Measurements from ENCODE around the gene SSTR5.

SSTR5 gene

GRCh38 chr16:1072526-1073261 is at the start of gene SSTR5:
SSTR5 (plus strand) TSS chr16:1072747; CDS start chr16:1078869, 6,122 bp downstream.
- no peak for DNase-seq (ENCODE audit: low read depth)

- no peak for DNase-seq (ENCODE audit: low read depth)
These were observed 48.4 kb upstream of the SSTR5 start for GRCh38 chr16:1024138-1024537.

DNA sequence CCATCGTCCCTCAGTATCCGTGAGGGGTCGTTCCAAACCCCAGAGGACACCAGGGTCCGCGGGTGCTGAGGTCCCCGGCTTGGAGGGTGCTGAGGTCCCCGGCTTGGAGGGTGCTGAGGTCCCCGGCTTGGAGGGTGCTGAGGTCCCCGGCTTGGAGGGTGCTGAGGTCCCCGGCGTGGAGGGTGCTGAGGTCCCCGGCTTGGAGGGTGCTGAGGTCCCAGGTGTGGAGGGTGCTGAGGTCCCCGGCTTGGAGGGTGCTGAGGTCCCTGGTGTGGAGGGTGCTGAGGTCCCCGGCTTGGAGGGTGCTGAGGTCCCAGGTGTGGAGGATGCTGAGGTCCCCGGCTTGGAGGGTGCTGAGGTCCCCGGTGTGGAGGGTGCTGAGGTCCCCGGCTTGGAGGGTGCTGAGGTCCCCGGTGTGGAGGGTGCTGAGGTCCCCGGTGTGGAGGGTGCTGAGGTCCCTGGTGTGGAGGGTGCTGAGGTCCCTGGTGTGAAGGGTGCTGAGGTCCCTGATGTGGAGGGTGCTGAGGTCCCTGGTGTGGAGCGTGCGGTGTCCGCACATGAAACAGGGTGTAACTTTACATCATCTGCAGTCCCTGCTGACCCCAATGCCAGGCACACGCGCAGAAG is 47.3 kb upstream of the SSTR5 start:
- DNase-seq (ENCODE audit: low read depth), result peak; percentile 40

- DNase-seq (ENCODE audit: low read depth), result no peak
These were observed 46.3 kb upstream of the SSTR5 start for GRCh38 chr16:1026057-1026783.

- peak; percentile 6 for DNase-seq (ENCODE audit: low read depth)
These were observed 45.6 kb upstream of the SSTR5 start for GRCh38 chr16:1026784-1027500.

DNA sequence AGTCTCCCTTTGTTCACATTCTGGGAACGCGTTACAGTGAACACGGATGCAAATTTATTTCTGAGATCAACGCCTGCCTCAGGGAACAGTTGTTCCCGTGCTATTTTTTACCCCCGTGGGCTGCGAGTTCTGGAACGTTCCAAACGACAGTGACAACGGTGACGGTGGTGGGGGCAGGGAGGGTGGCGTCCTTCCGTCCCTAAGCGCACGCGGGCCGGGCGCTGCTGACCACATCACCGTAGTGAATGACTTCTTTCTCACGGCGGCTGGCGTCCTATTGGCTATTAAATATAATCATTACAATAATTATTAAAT is 45.1 kb upstream of the SSTR5 start:
- no peak for DNase-seq (ENCODE audit: low read depth)

DNA sequence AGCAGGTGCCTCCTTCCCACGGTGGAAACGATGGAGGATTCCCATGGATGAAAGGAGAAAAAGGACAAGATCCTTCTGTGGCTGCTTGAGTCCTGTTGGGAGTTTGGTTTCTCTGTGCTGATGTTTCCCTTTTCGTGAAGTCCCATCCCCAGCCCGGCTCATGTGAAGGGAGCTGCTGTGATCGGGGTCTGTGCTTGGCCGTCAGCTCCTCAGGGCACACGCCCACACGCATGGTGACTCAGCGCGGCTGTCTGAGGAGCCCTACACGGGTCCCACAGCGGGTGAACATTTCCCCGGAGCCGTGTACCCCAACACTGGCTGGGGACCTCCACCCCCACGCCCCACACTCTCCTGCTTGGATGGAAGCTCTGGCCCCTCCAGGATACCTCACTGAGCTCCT is 44.5 kb upstream of the SSTR5 start:
- DNase-seq (ENCODE audit: low read depth), result no peak

- DNase-seq (ENCODE audit: low read depth), result no peak
These were observed 43.9 kb upstream of the SSTR5 start for GRCh38 chr16:1028524-1029258.

DNA sequence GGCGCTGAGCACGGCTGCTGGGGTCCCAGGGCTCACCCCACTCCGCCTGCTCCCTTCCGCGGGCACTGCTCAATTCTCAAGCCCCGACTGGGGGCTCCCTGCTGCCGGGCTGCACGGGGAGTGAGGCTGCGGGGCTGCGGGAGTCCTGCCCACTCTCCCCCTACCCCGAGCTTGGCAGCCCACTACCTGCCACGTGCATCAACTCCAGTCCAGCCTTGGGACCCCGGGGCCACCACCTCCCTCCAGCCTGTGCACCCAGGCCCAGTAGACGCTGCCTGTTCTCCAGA is 43.3 kb upstream of the SSTR5 start:
- no peak for DNase-seq (ENCODE audit: low read depth)

DNA sequence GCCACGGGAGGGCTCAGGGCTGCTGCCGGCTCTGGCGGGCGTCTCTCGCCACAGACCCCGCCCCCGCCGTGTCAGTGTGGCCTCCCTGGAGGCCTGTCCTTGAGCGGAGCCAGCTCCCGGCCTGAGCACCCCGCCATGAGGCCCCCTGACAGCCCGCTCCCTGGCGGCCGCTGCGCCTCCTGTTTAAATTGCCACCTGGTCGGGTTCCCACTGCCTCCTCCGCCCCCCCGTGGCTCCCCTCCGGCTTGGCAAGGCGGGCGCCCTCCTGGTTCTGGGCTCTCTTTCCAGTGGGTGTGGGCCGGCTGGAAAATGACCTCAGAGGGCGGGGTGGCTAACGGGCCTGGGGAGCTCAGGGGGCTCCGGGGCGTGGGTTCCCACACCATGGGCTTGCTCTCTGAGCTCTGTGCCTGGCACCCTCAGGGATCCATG is 42.1 kb upstream of the SSTR5 start:
- DNase-seq (ENCODE audit: low read depth), result no peak

GRCh38 chr16:1031666-1032065 is 40.9 kb upstream of the SSTR5 start:
- DNase-seq (ENCODE audit: low read depth), result no peak

GRCh38 chr16:1032607-1033006 is 39.9 kb upstream of the SSTR5 start:
- DNase-seq (ENCODE audit: low read depth), result no peak

GRCh38 chr16:1033128-1033679 is 39.3 kb upstream of the SSTR5 start:
- DNase-seq (ENCODE audit: low read depth), result no peak

GRCh38 chr16:1034230-1035065 is 38.1 kb upstream of the SSTR5 start:
- no peak for DNase-seq (ENCODE audit: low read depth)

DNA sequence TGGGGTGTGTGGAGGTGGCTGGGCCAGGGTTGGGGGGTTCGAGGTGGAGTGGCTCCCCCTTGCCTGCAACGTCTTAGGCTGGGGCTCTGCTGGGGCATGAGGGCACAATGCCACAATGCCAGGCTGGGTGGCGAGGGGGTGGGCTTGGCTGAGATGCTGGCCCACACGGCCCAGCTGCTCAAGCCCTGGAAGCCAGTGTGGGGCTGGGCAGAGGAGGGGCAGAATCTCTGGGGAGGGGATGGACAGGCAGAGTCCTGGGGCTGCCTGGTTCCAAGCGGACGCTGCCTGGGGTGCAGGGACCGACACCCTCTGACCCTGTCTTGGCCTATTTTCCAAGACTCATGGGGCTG is 37.5 kb upstream of the SSTR5 start:
- DNase-seq (ENCODE audit: low read depth), result no peak

DNA sequence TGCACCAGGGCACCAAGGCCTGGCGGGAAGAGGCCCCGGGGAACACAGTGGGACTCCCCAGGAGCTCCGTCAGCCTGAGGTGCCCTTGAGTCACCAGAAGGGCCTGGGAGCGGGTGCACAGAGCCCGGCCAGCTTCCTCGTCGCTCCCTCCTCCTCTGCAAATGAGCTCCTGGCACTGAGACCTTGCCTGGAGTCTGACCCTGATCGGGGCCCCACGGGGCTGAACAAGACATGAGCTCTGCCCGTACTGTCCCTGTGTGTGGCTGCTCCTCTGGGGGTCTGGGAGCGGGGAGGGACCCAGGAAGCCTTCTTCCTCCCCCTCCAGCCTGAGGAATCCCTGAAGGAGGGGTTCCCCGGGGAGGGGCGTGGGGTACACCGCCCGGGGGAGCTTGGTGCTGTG is 36.4 kb upstream of the SSTR5 start:
- no peak for DNase-seq (ENCODE audit: low read depth)

- peak; percentile 41 for DNase-seq (ENCODE audit: low read depth)
These were observed 35.7 kb upstream of the SSTR5 start for GRCh38 chr16:1036726-1037393.

- no peak for DNase-seq (ENCODE audit: low read depth)
These were observed 34.9 kb upstream of the SSTR5 start for GRCh38 chr16:1037394-1038257.

DNA sequence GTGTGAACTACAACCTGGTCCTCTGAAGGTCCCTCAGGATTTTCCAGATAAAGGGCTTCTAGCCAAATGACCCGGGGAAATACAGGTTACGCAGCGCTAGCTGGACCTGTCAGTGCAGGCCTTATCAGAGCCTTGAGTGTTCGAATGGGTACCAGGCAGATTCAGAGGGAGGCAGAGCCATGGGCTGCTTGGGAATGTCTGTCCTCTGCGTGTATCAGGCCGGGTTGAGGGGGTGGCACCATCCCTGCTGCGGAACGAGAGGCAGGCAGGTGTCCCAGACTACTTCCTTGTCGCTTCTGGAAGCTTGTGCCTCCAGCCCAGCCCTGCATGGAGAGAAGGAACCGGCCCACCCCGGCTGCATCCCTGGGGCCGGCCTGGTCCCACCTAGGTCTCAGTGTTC is 33.6 kb upstream of the SSTR5 start:
- DNase-seq (ENCODE audit: low read depth), result no peak

- no peak for DNase-seq (ENCODE audit: low read depth)
These were observed 32.8 kb upstream of the SSTR5 start for GRCh38 chr16:1039762-1040161.

All from iris pigment epithelial cell (primary cell).